Central memory CD8-positive, alpha-beta T cell (primary cell): ENCODE measurements around the gene MCCD1.
A peak's percentile ranks its signal among the peaks of the same experiment; 100 is the strongest.
"Not testable (repeated sequence)": the region's sequence is repeated elsewhere in the genome, so short reads cannot be mapped to it uniquely, and the experiment has no call there.

Experiments used
- ATAC-seq: fragments of 150-1000 bp; cut with Tn5 transposase; replicated peaks from 2 replicates; pipeline ENCODE4 v1.10.0; 2022; ENCODE audit warnings: mild to moderate bottlenecking, moderate FRiP score, moderate number of reproducible peaks; ENCODE audit not compliant: poor library complexity, severe bottlenecking; ENCODE audit errors: extremely low read depth
- DNase-seq, 2 donors: peaks; one replicate each; pipeline ENCODE4 v3.0.0; 2021; ENCODE audit warnings: low spot score in 2 of 2
- H3K27ac Mint-ChIP-seq: one replicate; pipeline ENCODE4 v1.8.0; 2022; ENCODE audit warnings: low read depth, mild to moderate bottlenecking, moderate library complexity, mixed read lengths
- H3K27me3 Mint-ChIP-seq: one replicate; pipeline ENCODE4 v1.8.0; 2022; ENCODE audit warnings: mixed read lengths
- H3K36me3 Mint-ChIP-seq: one replicate; pipeline ENCODE4 v1.8.0; 2022; ENCODE audit warnings: mild to moderate bottlenecking, moderate library complexity, mixed read lengths; ENCODE audit not compliant: insufficient read depth
- H3K4me1 Mint-ChIP-seq: one replicate; pipeline ENCODE4 v1.8.0; 2022; ENCODE audit warnings: mixed read lengths
- H3K4me3 Mint-ChIP-seq: one replicate; pipeline ENCODE4 v1.8.0; 2022; ENCODE audit warnings: mild to moderate bottlenecking, moderate library complexity, mixed read lengths
- H3K9me3 Mint-ChIP-seq: one replicate; pipeline ENCODE4 v1.8.0; 2022; ENCODE audit warnings: mixed read lengths

Gene MCCD1

GRCh38 chr6:31528821-31529328 is at the start of gene MCCD1:
MCCD1 (plus strand) TSS chr6:31528962; CDS start chr6:31529015, 53 bp downstream.
- Mint-ChIP-seq H3K27me3 (no peaks in the 10 kb centered on the region), H3K36me3 (peaks cover 39% of the 10 kb centered on the region), H3K9me3 (no peaks in the 10 kb centered on the region), H3K4me3 (no peak within 1 kb of the TSS), H3K4me1 (peaks cover 31% of the 10 kb centered on the region), H3K27ac (peak within 1 kb of the TSS; percentile 57)
- ATAC-seq (peak; percentile 19), DNase-seq (no peak)

GRCh38 chr6:31479151-31479932 is 49.4 kb upstream of the MCCD1 start:
- Mint-ChIP-seq H3K27ac (no peak overlapping the region), H3K36me3 (peaks cover 4% of the 10 kb centered on the region), H3K4me3 (no peak overlapping the region), H3K27me3 (no peaks in the 10 kb centered on the region), H3K4me1 (peaks cover 25% of the 10 kb centered on the region), H3K9me3 (no peaks in the 10 kb centered on the region)
- DNase-seq (no peak), ATAC-seq (no peak)

- H3K9me3 Mint-ChIP-seq, result no peaks in the 10 kb centered on the region
Observed at GRCh38 chr6:31479933-31480535, 48.7 kb upstream of the MCCD1 start.

GRCh38 chr6:31480574-31480973 is 48.2 kb upstream of the MCCD1 start:
- DNase-seq (no peak), ATAC-seq (no peak)
- Mint-ChIP-seq H3K9me3 (no peaks in the 10 kb centered on the region), H3K4me3 (no peak overlapping the region), H3K27ac (no peak overlapping the region), H3K27me3 (no peaks in the 10 kb centered on the region), H3K36me3 (no peaks in the 10 kb centered on the region), H3K4me1 (peaks cover 13% of the 10 kb centered on the region)

More at GRCh38 chr6:31479933-31480535, 48.7 kb upstream of the MCCD1 start:
- DNase-seq, result no peak
- Mint-ChIP-seq H3K27ac (no peak overlapping the region), H3K4me3 (no peak overlapping the region), H3K4me1 (peaks cover 18% of the 10 kb centered on the region), H3K27me3 (no peaks in the 10 kb centered on the region), H3K36me3 (peaks cover 2% of the 10 kb centered on the region)
- ATAC-seq, result no peak

GRCh38 chr6:31483392-31483791 is 45.4 kb upstream of the MCCD1 start:
- Mint-ChIP-seq H3K4me3 (no peak overlapping the region), H3K4me1 (peaks cover 8% of the 10 kb centered on the region), H3K27me3 (no peaks in the 10 kb centered on the region), H3K9me3 (no peaks in the 10 kb centered on the region), H3K36me3 (no peaks in the 10 kb centered on the region), H3K27ac (no peak overlapping the region)
- ATAC-seq (no peak), DNase-seq (no peak)

GRCh38 chr6:31485055-31485454 is 43.7 kb upstream of the MCCD1 start:
- no peak for DNase-seq
- peaks cover under 1% of the 10 kb centered on the region for H3K36me3 Mint-ChIP-seq
- no peak overlapping the region for H3K4me3 Mint-ChIP-seq

GRCh38 chr6:31486065-31486837 is 42.5 kb upstream of the MCCD1 start:
- not testable (repeated sequence) for H3K36me3 Mint-ChIP-seq, H3K4me1 Mint-ChIP-seq, H3K4me3 Mint-ChIP-seq, DNase-seq, H3K9me3 Mint-ChIP-seq, ATAC-seq, H3K27me3 Mint-ChIP-seq
- peak overlapping the region; percentile 87 for H3K27ac Mint-ChIP-seq

More at GRCh38 chr6:31485055-31485454, 43.7 kb upstream of the MCCD1 start:
- Mint-ChIP-seq H3K27ac (no peak overlapping the region), H3K27me3 (no peaks in the 10 kb centered on the region), H3K9me3 (no peaks in the 10 kb centered on the region), H3K4me1 (peaks cover 3% of the 10 kb centered on the region)
- ATAC-seq, result no peak

GRCh38 chr6:31487674-31488073 is 41.1 kb upstream of the MCCD1 start:
- not testable (repeated sequence) for H3K36me3 Mint-ChIP-seq, H3K27me3 Mint-ChIP-seq, ATAC-seq, DNase-seq, H3K27ac Mint-ChIP-seq, H3K9me3 Mint-ChIP-seq, H3K4me3 Mint-ChIP-seq
- peaks cover 11% of the 10 kb centered on the region for H3K4me1 Mint-ChIP-seq

GRCh38 chr6:31489086-31489485 is 39.7 kb upstream of the MCCD1 start:
- H3K27me3 Mint-ChIP-seq, result no peaks in the 10 kb centered on the region
- no peak overlapping the region for H3K27ac Mint-ChIP-seq
- no peak for ATAC-seq
- DNase-seq, result no peak
- H3K9me3 Mint-ChIP-seq, result no peaks in the 10 kb centered on the region
- peaks cover 17% of the 10 kb centered on the region for H3K4me1 Mint-ChIP-seq
- peaks cover 5% of the 10 kb centered on the region for H3K36me3 Mint-ChIP-seq
- H3K4me3 Mint-ChIP-seq, result no peak overlapping the region

- DNase-seq, result no peak
- Mint-ChIP-seq H3K27ac (no peak overlapping the region), H3K4me1 (peaks cover 25% of the 10 kb centered on the region), H3K4me3 (no peak overlapping the region), H3K36me3 (peaks cover 7% of the 10 kb centered on the region), H3K9me3 (no peaks in the 10 kb centered on the region), H3K27me3 (no peaks in the 10 kb centered on the region)
- no peak for ATAC-seq
Observed at GRCh38 chr6:31490115-31490873, 38.5 kb upstream of the MCCD1 start.

- H3K4me1 Mint-ChIP-seq, result peaks cover 47% of the 10 kb centered on the region
- not testable (repeated sequence) for ATAC-seq, H3K9me3 Mint-ChIP-seq, DNase-seq, H3K27me3 Mint-ChIP-seq
- peaks cover 12% of the 10 kb centered on the region for H3K36me3 Mint-ChIP-seq
- peak overlapping the region; percentile 54 for H3K27ac Mint-ChIP-seq
- peak overlapping the region; percentile 62 for H3K4me3 Mint-ChIP-seq
Observed at GRCh38 chr6:31493550-31493874, 35.2 kb upstream of the MCCD1 start.
